Chondrocyte (in vitro differentiated cells): ENCODE data around the gene MIEN1. TPM values are rescaled to one million over a fixed set of nuclear protein-coding genes. Genes with fewer than 3 reads are reported as not detected.

Experiments used
- DNase-seq: peaks from one replicate; pipeline ENCODE4 v3.0.0; 2021; ENCODE audit warnings: mixed read lengths, low spot score
- H3K27ac Mint-ChIP-seq: one replicate; pipeline ENCODE4 v1.8.0; 2021; ENCODE audit warnings: mild to moderate bottlenecking, moderate library complexity, mixed read lengths; ENCODE audit not compliant: unreplicated experiment
- H3K27me3 Mint-ChIP-seq: 2 replicates; pipeline ENCODE4 v1.8.0; 2021; ENCODE audit warnings: low read depth, mixed read lengths
- H3K36me3 Mint-ChIP-seq: 2 replicates; pipeline ENCODE4 v1.8.0; 2021; ENCODE audit warnings: low read depth, mixed read lengths
- H3K4me1 Mint-ChIP-seq: 2 replicates; pipeline ENCODE4 v1.8.0; 2021; ENCODE audit warnings: low read depth, mild to moderate bottlenecking, mixed read lengths
- H3K4me3 Mint-ChIP-seq: one replicate; pipeline ENCODE4 v1.8.0; 2021; ENCODE audit warnings: mild to moderate bottlenecking, moderate library complexity, mixed read lengths; ENCODE audit not compliant: unreplicated experiment
- H3K9me3 Mint-ChIP-seq: 2 replicates; pipeline ENCODE4 v1.8.0; 2021; ENCODE audit warnings: low read depth, mixed read lengths
- total RNA-seq: library from RNA; stranded (reverse); gene quantifications from 3 replicates; pipeline ENCODE4 v1.2.1, GENCODE V29; 2021
- TF ChIP-seq, protein P1 (sequence below): fragments of 200-600 bp; sonication (generic); IDR thresholded peaks from 2 replicates; pipeline ENCODE4 v1.5.0; 2021; ENCODE audit warnings: antibody characterized with exemption, mild to moderate bottlenecking, moderate library complexity

MIEN1 gene
- total RNA-seq, 1 donor from 2014 or later, result 46.5 TPM

DNA sequence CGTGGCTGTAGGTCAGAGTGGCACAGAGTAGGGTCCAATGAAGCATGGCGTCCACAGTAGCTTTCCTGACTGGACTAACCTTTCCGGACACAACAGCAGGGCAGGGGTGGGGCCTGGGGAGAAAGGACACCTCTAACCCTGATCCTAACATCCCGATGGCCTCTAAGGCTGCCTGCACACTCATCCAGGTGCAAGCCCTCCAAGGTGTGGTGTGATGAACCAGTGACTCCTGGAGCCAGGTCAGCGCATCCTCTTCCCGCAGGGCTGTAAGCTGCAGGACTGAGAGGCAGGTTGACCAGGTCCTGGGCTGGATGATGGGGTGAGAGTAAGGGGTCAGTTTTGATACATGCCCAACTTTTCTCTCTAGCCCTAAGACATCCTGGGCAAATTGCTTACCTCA, 33.6 kb downstream of the MIEN1 start:
- H3K4me3 Mint-ChIP-seq, result no peak overlapping the region
- TF ChIP-seq, protein P1, sequence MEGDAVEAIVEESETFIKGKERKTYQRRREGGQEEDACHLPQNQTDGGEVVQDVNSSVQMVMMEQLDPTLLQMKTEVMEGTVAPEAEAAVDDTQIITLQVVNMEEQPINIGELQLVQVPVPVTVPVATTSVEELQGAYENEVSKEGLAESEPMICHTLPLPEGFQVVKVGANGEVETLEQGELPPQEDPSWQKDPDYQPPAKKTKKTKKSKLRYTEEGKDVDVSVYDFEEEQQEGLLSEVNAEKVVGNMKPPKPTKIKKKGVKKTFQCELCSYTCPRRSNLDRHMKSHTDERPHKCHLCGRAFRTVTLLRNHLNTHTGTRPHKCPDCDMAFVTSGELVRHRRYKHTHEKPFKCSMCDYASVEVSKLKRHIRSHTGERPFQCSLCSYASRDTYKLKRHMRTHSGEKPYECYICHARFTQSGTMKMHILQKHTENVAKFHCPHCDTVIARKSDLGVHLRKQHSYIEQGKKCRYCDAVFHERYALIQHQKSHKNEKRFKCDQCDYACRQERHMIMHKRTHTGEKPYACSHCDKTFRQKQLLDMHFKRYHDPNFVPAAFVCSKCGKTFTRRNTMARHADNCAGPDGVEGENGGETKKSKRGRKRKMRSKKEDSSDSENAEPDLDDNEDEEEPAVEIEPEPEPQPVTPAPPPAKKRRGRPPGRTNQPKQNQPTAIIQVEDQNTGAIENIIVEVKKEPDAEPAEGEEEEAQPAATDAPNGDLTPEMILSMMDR, result no peak

DNA sequence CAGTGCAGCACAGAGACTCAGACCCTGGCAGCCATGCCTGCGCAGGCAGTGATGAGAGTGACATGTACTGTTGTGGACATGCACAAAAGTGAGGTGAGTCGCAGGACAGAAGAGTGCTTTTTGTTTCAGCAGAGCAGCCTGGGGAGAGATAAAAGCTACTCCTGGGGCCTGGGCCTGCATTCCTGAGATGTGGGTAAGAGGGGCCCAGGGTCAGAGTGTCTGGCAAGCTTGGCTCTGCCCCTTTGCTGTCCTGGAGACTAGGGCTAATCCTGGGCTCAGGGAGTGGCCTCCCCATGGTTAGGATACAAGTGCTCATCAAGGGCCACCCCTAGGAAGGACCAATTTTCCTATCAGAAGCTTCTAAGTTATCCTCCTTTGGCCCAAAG, 35.2 kb downstream of the MIEN1 start:
- TF ChIP-seq, protein P1, result no peak
- H3K4me3 Mint-ChIP-seq, result no peak overlapping the region
- H3K27ac Mint-ChIP-seq, result no peak overlapping the region
- no peaks in the 10 kb centered on the region for H3K9me3 Mint-ChIP-seq
- H3K4me1 Mint-ChIP-seq, result peaks cover 13% of the 10 kb centered on the region
- no peaks in the 10 kb centered on the region for H3K27me3 Mint-ChIP-seq
- no peak for DNase-seq
- H3K36me3 Mint-ChIP-seq, result no peaks in the 10 kb centered on the region

More for the DNA sequence above, 33.6 kb downstream of the MIEN1 start:
- Mint-ChIP-seq H3K36me3 (no peaks in the 10 kb centered on the region), H3K4me1 (peaks cover 24% of the 10 kb centered on the region), H3K9me3 (no peaks in the 10 kb centered on the region), H3K27ac (no peak overlapping the region), H3K27me3 (no peaks in the 10 kb centered on the region)
- no peak for DNase-seq

DNA sequence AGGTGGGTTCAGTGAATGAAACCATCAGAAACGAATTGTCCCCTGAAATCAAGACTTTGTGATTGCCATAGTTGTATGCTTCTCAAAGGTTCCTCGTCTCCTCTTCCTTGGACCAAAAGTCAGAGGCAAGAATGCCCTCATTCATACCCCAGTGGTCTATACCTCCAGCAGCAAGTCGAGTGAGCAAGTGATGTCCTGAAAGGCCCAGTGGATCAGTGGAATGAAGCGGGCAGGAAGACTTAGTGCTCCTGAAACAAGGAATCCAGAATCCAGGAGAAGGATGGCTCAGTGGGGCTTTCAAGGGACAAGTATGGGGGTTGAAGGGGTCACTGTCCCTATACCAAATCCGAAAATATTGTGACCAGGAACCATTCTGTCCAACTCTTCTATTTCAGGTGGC, 35.7 kb downstream of the MIEN1 start:
- Mint-ChIP-seq H3K9me3 (no peaks in the 10 kb centered on the region), H3K36me3 (no peaks in the 10 kb centered on the region), H3K27ac (no peak overlapping the region), H3K4me3 (no peak overlapping the region), H3K27me3 (no peaks in the 10 kb centered on the region), H3K4me1 (peaks cover 11% of the 10 kb centered on the region)
- TF ChIP-seq, protein P1, result no peak
- DNase-seq, result no peak

DNA sequence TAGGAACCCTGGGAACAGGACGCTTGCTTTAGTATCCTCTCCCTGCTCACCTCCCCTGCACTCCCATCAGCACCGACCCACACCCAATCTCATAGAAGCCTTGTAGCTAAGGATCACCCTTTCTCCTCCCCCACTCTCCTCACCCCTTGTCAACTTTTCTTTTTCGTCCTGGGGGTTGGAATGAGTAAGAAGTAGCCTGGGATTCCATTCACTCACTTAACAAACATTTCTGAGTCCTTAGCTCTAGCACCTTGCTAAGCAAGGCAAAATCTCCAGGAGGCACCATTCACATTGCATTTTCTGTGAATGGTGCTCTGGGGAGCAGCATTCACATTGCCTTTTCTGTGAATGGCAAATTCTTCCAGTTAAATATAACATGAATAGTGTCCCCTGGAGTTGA, 41.4 kb downstream of the MIEN1 start:
- Mint-ChIP-seq H3K4me3 (peak overlapping the region; percentile 94), H3K9me3 (no peaks in the 10 kb centered on the region), H3K27ac (no peak overlapping the region), H3K36me3 (peaks cover 5% of the 10 kb centered on the region), H3K4me1 (peaks cover 19% of the 10 kb centered on the region), H3K27me3 (no peaks in the 10 kb centered on the region)
- no peak for DNase-seq
- TF ChIP-seq, protein P1, result no peak

DNA sequence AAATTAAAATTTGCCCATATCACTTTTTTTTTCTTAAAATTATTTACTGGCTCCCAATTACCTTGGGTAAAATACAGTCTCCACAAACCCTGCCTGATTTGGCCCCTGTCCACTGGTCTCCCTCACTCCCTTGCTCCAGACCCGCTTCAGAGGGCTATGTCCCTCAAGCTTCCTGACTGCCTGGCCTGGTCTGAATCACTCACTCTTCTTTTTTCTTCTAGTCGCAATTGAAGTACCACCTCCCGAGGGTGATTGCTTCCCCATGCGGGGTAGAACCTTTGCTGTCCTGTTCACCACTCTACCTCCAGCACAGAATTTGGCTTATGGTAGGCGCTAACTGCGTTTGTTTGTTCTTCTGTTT, 41.9 kb downstream of the MIEN1 start:
- peaks cover 6% of the 10 kb centered on the region for H3K36me3 Mint-ChIP-seq
- H3K4me3 Mint-ChIP-seq, result peak overlapping the region; percentile 94
- DNase-seq, result no peak

More for the DNA sequence above, 41.9 kb downstream of the MIEN1 start:
- Mint-ChIP-seq H3K4me1 (peaks cover 19% of the 10 kb centered on the region), H3K27me3 (no peaks in the 10 kb centered on the region), H3K9me3 (no peaks in the 10 kb centered on the region), H3K27ac (peak overlapping the region; percentile 96)
- TF ChIP-seq, protein P1, result no peak
